Osteoblast (primary cell): ENCODE results near the gene TRIM25. TPM values are rescaled to one million over a fixed set of nuclear protein-coding genes. Genes with fewer than 3 reads are reported as not detected.

Source experiments
- DNase-seq: peaks from one replicate; pipeline ENCODE4 v3.0.0; 2011; ENCODE audit warnings: low spot score, mixed read lengths; ENCODE audit not compliant: insufficient read length; ENCODE audit errors: missing footprints
- H2AFZ ChIP-seq: 2 replicates; pipeline ENCODE4 v1.6.0; 2011; ENCODE audit warnings: mild to moderate bottlenecking, low read length
- H3K27ac ChIP-seq: 2 replicates; pipeline ENCODE4 v1.5.1; 2011; ENCODE audit warnings: mild to moderate bottlenecking, low read depth, low read length, moderate library complexity
- H3K27me3 ChIP-seq: 2 replicates; pipeline ENCODE4 v1.6.0; 2012; ENCODE audit warnings: mild to moderate bottlenecking, control low read depth, inconsistent platforms, low read length, moderate library complexity; ENCODE audit not compliant: insufficient read depth
- H3K36me3 ChIP-seq: 2 replicates; pipeline ENCODE4 v1.5.1; 2011; ENCODE audit warnings: mild to moderate bottlenecking, low read length, control low read depth, moderate library complexity; ENCODE audit not compliant: insufficient read depth
- H3K4me1 ChIP-seq: 2 replicates; pipeline ENCODE4 v1.5.1; 2011; ENCODE audit warnings: mild to moderate bottlenecking, low read length, control low read depth, moderate library complexity; ENCODE audit not compliant: insufficient read depth
- H3K4me2 ChIP-seq: 2 replicates; pipeline ENCODE4 v1.6.0; 2011; ENCODE audit warnings: mild to moderate bottlenecking, low read length; ENCODE audit not compliant: insufficient read depth
- H3K4me3 ChIP-seq: fragments of 200-600 bp; sonication (generic); 3 replicates; pipeline ENCODE4 v1.5.1; 2012; ENCODE audit warnings: mild to moderate bottlenecking, low read length, inconsistent platforms; ENCODE audit not compliant: insufficient read depth
- H3K79me2 ChIP-seq: 2 replicates; pipeline ENCODE4 v1.6.0; 2012; ENCODE audit warnings: mild to moderate bottlenecking, low read length, control low read depth, inconsistent platforms; ENCODE audit not compliant: insufficient read depth
- H3K9me3 ChIP-seq: 2 replicates; pipeline ENCODE4 v1.5.1; 2011; ENCODE audit warnings: low read depth, low read length, control low read depth
- H4K20me1 ChIP-seq: 2 replicates; pipeline ENCODE4 v1.6.0; 2012; ENCODE audit warnings: mild to moderate bottlenecking, low read length, control low read depth; ENCODE audit not compliant: insufficient read depth
- CTCF ChIP-seq: IDR thresholded peaks from 2 replicates; pipeline ENCODE4 v1.5.1; 2011; ENCODE audit warnings: mild to moderate bottlenecking, low read depth, low read length, moderate library complexity; ENCODE audit errors: extremely low read depth
- total RNA-seq: library from RNA; depleted of rRNA; stranded (reverse); fragments of >200 nt; gene quantifications from 2 replicates; pipeline ENCODE4 v1.2.3, GENCODE V29; 2012

The TRIM25 gene
- total RNA-seq, 1 donor = 49.9 TPM

- no peak overlapping the region for H3K4me3 ChIP-seq
- no peak overlapping the region for H2AFZ ChIP-seq
- no peak for TF ChIP-seq CTCF
- no peaks in the 10 kb centered on the region for H4K20me1 ChIP-seq
- H3K36me3 ChIP-seq = peaks cover 26% of the 10 kb centered on the region
- H3K9me3 ChIP-seq = no peaks in the 10 kb centered on the region
- H3K4me1 ChIP-seq = peaks cover 3% of the 10 kb centered on the region
- H3K27ac ChIP-seq = no peak overlapping the region
- H3K4me2 ChIP-seq = no peak overlapping the region
- no peaks in the 10 kb centered on the region for H3K27me3 ChIP-seq
- no peaks in the 10 kb centered on the region for H3K79me2 ChIP-seq
- no peak for DNase-seq
These were observed 23.0 kb upstream of the TRIM25 start for GRCh38 chr17:56936697-56937322.

GRCh38 chr17:56935461-56935860 is 21.6 kb upstream of the TRIM25 start:
- Histone ChIP-seq H3K27me3 (no peaks in the 10 kb centered on the region), H3K4me3 (no peak overlapping the region), H3K36me3 (peaks cover 19% of the 10 kb centered on the region), H3K79me2 (no peaks in the 10 kb centered on the region), H4K20me1 (no peaks in the 10 kb centered on the region), H2AFZ (no peak overlapping the region), H3K4me2 (no peak overlapping the region), H3K4me1 (peaks cover 3% of the 10 kb centered on the region), H3K9me3 (no peaks in the 10 kb centered on the region), H3K27ac (no peak overlapping the region)
- DNase-seq = no peak
- no peak for TF ChIP-seq CTCF

GRCh38 chr17:56934280-56934679 is 20.4 kb upstream of the TRIM25 start:
- no peak for DNase-seq

GRCh38 chr17:56933868-56934267 is 20.0 kb upstream of the TRIM25 start:
- Histone ChIP-seq H3K4me1 (peaks cover 3% of the 10 kb centered on the region), H3K27ac (no peak overlapping the region), H3K4me3 (no peak overlapping the region), H3K27me3 (no peaks in the 10 kb centered on the region), H3K4me2 (no peak overlapping the region), H3K9me3 (no peaks in the 10 kb centered on the region), H3K36me3 (peaks cover 10% of the 10 kb centered on the region), H3K79me2 (no peaks in the 10 kb centered on the region), H2AFZ (no peak overlapping the region), H4K20me1 (no peaks in the 10 kb centered on the region)
- no peak for DNase-seq
- TF ChIP-seq CTCF = no peak

More at GRCh38 chr17:56934280-56934679, 20.4 kb upstream of the TRIM25 start:
- no peaks in the 10 kb centered on the region for H4K20me1 ChIP-seq
- H3K4me3 ChIP-seq = no peak overlapping the region
- H3K27ac ChIP-seq = no peak overlapping the region
- peaks cover 14% of the 10 kb centered on the region for H3K36me3 ChIP-seq
- H3K79me2 ChIP-seq = no peaks in the 10 kb centered on the region
- H3K27me3 ChIP-seq = no peaks in the 10 kb centered on the region
- TF ChIP-seq CTCF = no peak
- H3K4me1 ChIP-seq = peaks cover 3% of the 10 kb centered on the region
- H3K9me3 ChIP-seq = no peaks in the 10 kb centered on the region
- no peak overlapping the region for H2AFZ ChIP-seq
- H3K4me2 ChIP-seq = no peak overlapping the region
